HG02852 (cell line): ENCODE data around the gene HAPSTR1.

ENCODE experiments used
- ATAC-seq: cut with Tn5 transposase; IDR thresholded peaks from one replicate; pipeline ENCODE4 v1.9.1; 2021; ENCODE audit warnings: mild to moderate bottlenecking, moderate library complexity; ENCODE audit not compliant: unreplicated experiment

The HAPSTR1 gene

DNA sequence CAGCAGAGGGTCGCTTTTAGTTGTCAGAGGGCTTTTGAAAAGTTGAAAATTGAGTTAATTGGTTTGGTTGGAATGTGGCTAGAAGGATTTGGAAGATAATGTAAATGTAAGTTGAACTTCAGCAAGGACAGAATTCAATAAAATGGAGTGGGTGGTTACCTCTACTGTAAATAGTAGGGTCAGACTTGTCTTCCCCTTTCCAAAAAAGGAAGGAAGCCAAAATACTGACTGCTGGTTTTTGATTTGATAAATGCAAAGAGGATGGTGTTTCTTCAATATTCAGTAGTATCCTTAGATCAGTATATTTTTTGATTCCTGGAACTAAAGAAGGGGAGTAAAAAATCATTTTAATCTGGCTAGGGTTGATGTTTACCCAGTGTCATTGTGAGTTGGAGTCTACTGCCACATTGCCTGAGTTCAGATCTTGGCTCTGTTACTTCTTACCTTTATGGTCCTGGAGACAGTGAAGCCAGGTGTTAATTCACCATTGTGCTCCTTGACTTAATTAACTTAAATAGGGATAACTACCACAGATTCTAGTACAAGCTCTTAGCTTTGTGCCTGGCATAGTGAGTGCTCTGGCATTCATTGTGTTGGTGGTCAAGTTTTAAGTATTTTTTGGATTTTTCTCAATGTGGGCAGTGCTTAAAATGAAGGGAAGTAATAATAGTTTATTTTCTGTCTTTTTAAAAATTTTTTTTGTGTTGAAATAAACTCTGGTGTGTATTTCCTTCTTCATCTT, 4.4 kb downstream of the HAPSTR1 start:
- ATAC-seq = no peak

DNA sequence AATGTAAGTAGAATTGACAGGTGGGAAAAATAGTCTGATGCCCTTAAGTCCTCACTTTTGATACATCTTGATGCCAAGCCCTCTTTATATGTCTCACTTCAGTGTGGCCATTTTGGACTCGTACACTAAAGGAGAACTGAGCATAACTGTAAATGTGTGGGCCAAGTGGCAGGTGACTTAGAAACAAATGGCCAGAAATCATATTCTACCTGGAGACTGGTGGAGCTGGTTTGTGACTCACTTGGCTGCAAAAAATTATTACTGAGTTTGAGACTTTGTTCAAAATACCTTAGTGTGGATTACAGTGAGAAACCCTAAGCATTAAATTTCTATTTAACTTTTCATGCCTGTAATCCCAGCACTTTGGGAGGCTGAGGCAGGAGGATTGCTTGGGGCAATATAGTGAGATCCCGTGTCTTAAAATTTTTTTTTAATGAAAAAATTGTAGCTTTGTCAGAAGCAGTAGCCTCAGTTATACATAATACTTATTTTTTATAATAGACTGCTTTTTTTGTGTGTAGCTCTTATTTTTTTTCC, 5.0 kb downstream of the HAPSTR1 start:
- ATAC-seq = no peak

DNA sequence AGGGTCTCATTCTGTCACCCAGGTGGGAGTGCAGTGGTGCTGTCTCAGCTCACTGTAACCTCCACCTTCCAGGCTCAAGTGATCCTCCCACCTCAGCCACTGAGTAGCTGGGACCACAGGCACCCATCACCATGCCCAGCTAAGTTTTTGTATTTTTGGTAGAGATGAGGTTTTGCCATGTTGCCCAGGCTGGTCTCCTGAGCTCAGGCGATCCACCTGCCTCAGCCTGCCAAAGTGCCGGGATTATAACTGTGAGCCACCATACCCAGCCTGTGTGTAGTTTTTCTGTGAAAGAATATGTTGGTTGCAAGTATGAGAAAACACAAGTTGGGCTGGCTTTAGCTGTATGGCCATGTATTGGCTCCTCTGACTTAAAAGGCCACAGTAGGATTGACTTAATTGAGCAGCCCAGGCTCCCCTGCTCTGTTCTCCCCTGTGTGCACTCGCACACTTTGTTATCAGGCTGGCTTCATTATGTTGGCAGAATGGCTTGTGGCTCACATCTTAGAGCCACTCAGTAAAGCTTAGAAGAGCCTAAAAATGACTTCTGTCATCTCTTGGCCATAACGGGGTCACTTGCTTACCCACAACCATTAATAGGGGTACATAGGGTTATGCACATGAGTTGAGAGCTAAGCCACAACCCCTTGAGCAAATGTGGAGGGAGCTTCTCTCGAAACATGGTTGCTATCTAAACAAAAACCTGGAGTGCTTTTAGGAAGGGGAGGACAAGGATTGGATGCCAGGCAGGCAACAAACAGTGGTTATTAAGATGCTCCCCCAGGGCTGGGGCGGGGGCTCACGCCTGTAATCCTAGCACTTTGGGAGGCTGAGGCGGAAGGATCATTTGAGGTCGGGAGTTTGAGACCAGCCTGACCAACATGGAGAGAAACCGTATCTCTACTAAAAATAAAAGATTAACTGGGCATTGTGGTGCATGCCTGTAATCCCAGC, 6.1 kb downstream of the HAPSTR1 start:
- ATAC-seq = no peak

DNA sequence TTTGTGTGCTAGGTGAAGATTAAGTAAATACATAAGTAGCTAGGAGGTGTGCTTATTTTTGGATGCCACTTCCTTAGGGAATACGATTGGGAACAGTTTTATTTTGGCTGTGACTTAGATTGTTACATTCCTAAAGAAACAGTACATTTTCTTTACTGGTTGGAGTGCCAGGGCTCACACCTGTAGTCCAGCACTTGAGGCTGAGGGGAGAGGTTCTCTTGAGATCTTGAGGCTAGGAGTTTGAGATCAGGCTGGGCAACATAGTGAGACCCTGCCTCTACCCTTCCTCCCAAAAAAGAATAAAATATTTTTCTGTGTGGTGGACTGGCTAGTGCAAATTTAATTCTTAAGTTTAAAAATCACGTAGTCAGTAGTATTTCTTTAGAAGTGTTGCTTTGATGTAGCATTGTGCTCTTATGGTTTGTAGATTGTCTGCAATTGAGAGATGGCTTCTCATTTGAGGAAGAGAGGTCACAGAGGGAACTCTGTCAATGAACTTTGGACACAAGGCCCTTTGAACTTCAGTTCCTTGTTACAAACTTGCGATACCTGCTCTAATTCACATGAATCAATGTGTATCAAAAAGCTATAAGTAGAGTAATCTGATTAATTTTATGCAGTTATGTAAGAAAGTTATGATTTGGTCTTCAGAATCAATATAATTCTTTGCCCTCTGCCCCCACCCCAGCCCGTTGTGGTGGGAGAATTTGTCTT, 7.1 kb downstream of the HAPSTR1 start:
- no peak for ATAC-seq

DNA sequence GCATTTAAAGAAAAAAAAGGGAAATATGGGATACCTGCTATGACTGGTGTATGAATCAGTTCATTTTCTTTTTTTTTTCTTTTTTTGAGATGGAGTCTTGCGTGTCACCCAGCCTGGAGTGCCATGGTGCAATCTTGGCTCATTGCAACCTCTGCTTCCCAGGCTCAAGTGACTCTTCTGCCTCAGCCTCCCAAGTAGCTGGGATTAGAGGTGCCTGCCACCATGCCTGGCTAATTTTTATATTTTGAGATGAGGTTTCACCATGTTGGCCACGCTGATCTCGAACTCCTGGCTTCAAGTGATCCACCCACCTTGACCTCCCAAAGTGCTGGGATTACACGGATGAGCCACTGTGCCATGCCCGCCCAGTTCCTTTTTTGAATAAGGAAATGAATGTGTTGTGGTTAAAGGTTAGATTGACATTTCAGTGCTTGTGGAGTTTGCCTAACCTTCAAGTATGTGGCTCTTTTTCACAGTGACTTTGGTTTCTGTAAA, 7.7 kb downstream of the HAPSTR1 start:
- no peak for ATAC-seq

DNA sequence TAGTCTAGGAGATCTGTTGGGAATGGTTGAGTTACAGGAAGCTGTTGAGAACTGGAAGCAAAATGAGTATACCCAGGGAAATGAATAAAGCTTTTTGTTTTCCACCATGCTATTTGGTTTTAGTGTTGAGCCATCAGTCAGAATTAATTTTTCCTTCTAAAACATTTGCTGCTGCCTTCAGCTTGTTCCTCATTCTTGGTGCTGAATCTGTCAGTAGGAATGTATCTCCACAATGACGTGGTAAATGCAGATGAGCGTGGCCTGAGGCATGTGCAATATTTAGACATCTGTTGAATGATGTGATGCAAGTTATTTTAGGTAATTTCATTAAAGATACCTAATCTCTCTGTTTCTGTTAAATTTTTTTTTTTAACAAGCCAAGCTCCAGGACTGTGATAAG, 10.9 kb downstream of the HAPSTR1 start:
- ATAC-seq = no peak

DNA sequence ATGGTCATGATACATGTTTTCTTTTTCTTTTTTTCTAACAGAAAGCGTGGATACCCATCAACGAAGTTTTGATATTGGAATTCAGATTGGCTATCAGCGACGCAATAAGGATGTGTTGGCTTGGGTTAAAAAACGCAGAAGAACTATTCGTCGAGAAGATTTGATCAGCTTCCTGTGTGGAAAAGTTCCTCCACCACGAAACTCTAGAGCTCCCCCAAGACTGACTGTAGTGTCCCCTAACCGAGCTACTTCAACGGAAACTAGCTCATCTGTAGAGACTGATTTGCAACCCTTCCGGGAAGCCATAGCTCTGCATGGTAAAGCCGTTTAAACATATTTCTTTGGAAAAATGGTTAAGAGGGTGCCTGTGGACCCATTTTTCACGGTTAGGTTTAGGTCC, 11.5 kb downstream of the HAPSTR1 start:
- no peak for ATAC-seq

DNA sequence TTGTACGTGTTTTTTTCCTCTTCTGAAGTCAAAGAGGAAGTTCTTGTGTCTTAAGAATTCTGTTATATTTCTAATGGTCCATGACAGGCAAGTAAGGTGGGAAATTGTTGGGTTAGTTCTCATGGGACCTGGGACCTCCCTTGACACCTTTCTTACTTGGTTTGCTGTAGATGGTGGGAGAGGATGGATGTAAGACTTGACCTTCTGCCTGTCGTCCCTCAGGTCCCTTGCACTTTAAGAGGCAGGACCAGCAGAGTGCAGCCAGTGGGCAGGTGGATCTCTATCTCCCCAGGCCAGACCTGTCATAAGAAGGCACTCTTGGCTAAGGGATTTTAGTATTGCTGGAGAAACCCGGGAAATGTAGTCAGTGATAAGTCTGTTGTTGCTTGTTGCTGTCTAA, 12.1 kb downstream of the HAPSTR1 start:
- ATAC-seq = no peak

DNA sequence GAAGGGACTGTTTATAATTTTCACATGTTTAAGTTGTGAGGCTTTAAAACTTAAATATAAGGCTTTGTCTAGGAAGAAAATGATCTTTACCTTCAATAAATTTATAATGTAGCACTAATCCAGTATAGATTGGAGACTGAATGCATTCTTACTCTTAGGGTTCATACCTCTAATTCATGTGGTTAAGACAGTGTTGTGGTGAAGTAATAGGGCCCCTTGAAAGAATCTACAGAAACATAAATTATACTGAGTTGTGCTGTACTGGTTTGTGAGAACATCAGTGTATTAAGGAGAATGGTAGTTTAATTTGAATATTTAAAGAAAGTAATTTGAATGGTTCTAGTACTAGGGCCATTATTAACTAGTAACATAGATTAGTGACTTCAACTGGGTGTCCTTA, 13.7 kb downstream of the HAPSTR1 start:
- no peak for ATAC-seq

DNA sequence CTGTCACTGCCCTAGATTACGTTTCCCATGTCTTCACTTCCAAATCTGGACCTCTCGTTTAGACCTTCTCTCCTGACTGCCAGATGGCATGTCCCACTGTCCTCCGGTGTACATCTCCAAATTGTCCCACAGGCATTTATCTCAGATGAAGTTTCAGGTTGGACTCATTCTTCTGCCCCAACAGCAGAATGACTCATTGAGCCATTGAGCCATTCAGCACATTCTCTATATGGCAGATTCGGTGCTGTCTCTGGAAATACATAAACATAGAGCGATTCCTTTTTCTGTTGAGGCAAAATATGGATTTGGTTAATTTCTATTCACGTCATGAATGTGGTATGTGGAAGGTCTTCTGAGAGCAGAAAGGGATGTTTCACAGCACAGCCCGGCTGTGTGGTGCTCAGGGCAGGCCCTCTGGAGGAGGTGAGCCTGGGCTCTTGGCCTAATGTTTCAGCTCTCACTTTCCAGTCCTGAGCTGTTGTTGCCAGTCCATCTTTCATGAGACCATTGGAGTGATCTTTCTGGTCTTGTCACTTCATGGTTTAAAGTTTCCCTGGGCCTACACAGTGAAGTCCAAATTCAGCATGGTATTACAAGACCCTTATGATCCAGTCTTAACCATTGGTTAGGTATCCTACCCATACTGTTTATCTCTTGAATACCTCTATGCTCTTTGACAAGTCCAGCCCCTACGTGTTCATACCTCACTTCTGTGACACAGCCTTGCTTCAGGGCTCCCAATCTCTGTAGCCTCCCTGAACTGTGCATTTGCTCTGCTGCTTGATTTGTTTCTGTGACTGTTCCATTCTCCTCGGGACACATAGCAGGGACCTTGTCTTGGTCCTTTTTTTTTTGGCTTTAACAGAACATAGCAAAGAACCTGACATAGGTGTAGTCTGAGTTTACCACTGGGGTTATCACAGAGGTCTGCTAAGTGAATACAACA, 15.9 kb downstream of the HAPSTR1 start:
- no peak for ATAC-seq

DNA sequence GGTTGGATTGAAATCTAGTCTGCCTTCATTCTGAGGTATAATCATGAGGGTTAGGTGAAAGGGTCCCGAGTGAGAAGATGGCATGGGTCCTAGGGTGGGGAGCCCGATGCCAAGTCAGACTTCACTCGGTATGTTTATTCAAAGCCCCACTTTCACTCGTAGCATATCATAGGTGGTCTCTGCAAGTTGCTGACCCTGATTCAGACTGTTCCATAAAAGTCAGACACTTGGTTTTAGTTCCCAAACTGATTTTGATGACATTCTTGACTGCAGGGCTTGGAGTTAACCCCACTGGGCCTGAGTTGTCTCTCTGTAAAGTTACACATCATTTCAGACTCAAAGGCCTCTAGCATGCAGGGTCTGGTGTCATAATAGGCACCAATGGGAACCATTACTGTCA, 17.8 kb downstream of the HAPSTR1 start:
- no peak for ATAC-seq

DNA sequence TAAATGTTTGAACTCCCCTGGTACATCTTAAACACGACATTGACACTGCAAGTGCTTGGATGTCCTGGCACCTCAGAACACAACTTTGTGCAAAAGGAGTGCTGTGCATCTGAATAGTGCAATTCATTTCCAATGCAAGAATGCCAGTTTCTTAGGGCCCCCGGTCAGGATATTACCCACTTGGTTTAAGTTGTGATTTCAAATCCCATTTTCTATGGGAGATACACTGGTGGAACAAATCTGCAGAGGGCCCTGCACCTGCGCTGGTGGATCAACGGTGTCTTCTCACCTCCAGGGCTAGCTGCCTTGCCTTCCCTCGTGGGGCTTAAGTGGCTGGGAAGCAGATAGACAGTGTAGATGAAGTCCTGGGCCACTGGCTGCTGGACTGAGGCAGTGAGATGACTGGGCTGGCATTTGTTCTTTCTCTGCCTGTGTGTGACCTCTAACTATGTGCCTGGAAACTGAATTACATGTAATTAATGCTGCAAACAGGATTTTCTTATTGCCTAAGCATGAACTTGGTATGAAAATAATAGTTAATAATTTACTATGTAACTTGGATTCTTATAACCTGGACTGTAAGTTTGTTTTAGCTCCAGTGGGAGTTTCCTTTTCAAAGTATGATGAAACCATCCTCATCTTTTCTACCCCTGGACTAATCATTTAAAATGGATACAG, 20.9 kb downstream of the HAPSTR1 start:
- ATAC-seq = no peak

DNA sequence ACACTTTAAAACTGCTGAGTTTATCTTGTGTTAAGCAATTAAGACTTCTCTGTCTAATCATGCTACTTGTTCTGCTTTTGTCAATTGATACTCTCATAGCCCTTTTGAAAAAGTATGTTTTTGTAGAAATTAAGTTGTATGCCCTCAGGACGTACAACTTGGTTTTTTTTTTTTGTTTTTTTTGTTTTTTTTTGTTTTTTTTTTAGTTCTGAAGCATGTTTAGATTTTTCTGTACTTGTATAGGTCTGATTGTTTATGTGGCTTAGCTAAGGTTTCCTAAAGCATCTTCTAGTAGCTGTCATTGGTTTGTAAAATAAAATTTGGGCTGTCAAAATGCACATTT, 21.4 kb downstream of the HAPSTR1 start:
- ATAC-seq = no peak

DNA sequence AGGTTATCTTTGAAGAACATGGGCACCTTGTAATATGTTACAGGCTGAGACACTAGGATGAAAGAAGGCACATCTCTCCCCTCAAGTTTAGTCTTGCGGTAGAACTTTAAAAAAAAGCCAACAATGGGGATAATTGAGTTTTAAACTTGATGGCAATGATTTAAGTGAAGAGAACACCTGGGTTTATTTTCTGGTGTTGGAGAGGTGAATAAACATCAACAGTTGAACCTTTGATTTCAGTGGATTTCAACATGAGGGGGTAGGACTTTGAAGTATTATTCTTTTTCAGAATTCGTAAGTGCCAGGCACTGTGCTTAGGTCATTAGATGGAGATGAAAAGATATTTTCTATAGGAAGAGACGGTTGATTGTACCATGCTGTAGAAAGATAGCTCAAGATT, 22.3 kb downstream of the HAPSTR1 start:
- ATAC-seq = no peak

DNA sequence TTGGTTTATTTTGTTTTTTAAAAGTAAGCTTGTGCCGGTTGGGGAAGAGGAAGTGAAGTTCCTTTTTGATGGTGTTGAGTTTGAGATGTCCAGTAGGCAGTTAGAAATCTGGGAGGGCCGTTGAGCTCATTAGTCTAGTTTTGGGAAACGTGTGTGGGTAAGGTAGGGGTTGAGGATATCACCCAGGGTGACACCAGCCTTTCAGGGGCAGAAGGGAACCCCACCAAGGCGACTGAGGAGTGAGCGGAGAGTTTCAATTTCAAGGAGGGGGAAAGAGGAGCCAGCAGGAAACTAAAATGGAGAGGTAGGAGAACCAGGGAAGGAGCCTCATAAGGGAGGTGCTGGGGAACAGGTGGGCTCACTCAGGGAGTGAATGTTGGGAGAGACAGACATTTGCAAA, 22.7 kb downstream of the HAPSTR1 start:
- no peak for ATAC-seq

DNA sequence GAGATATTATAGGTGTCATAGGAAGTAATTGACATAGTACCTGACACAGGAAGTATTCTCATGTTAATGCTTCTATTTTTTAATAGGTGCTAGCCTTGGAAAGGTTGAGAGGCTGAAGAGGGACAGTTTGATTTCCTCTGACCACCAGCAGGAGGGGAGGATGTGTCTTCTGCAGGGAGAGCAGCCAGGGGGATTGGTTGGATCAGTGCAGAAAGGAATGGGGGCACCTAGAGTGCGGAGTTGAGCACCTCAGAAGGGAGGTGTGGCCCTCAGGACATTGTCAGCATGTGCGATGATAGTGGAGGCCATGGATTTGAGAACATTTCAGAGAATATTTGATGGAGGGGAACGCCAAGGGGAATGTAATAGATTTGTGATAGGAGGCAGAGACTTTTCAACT, 23.4 kb downstream of the HAPSTR1 start:
- no peak for ATAC-seq

DNA sequence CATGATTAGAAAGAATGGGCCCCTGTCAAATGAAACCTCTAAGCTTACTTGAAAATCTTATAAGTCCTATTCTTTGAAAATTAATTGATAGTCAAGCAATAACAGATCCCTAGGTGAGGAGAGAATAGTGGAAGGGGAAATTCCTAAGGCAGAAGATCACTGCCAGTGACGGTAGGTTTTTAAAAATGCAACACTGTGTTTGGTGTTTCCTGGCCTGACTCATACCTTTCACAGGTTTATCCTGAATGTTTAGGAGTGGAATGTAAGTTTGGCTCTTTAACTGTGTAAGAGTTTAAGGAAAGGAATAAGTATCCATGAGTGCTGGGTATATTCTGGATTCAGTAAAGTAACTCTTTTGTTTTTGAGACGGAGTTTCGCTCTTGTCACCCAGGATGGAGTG, 23.8 kb downstream of the HAPSTR1 start:
- ATAC-seq = no peak

DNA sequence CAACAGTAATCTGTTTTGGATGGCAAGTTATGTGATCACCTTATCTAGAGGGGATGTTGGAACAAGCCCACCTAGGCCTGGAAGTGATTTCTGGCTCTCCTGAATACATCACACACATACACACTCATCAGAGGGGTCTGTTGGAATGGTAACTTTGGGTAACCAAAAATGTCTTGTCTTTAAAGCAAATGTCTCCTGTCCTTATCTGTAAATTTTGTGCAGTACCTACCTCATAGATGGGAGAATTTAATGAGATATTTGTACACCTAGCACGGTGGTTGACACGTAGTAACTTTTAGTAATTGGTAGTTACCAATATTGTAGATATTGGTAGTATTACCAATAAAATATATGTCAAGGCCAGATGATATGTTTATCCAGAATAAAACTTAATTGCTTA, 24.7 kb downstream of the HAPSTR1 start:
- no peak for ATAC-seq

DNA sequence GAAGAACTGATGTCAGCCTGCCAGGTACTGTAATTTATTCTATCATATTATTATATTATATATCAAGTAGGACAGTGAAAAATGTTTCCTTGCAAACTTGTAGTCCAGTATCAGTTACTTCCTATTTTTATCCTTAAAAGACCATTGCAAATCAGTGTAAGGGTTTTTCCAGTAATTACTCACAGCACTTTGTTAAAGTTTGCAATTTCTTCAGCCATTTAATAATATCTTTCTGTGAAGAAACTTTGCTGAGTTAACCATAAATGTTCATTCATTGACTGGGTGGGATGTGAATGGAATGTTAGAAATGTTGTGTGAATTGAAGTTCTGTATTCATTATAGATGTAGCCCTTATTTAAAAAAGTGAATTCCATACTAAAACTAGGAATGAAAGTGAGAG, 26.7 kb downstream of the HAPSTR1 start:
- no peak for ATAC-seq

DNA sequence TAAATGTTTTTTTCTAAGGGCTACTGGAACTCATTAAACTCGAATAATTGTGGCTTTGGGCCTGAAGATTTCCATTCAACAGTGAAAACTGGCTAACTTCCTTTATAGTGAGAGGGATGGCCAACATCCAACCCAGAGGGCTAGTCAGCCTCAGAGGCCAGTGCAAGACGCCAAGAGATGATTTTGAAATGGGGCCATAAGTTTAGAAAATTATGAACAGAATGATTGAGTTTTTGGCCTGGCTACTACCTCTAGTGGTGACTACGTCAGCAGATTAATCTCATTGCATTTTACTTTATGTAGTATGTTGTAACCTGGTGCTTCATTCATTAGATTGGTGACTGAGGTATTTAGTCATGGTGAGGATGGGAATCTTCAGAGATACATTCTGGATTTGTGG, 28.4 kb downstream of the HAPSTR1 start:
- no peak for ATAC-seq
